K562 (cell line): Measurements from ENCODE around the gene NUP62CL. TPM values are rescaled to one million over a fixed set of nuclear protein-coding genes. Genes with fewer than 3 reads are reported as not detected.
A peak's percentile ranks its signal among the peaks of the same experiment; 100 is the strongest.

ENCODE experiments used
- ATAC-seq: fragments of 200-7000 bp; cut with Tn5 transposase; 3 replicates; pipeline ENCODE4 v1.9.1; 2020; ENCODE audit warnings: moderate library complexity
- BruUV-seq: library from RNA; stranded (reverse); fragments of 400-500 nt; replicated peaks from 2 replicates; lab custom pipeline; 2021; lab: Mats Ljungman, UMichigan
- CTCF ChIA-PET: fragments of 300-600 bp; formaldehyde crosslinking; extraction: SDS; loops from one replicate; lab custom pipeline; 2021; ENCODE audit warnings: low intra/inter-chr PET ratio; lab: Yijun Ruan, JAX
- POLR2A ChIA-PET: fragments of 300-600, 350-650 bp; sonication (Branson Sonifier 250); formaldehyde crosslinking; extraction: SDS; loops from one replicate; lab custom pipeline; 2021; ENCODE audit warnings: antibody characterized with exemption, inconsistent platforms; lab: Yijun Ruan, JAX
- DNase-seq, 4 experiments: peaks; one replicate each; pipeline versions ENCODE4 v3.0.0 to v3.0.0-alpha.2; 2011 to 2018; ENCODE audit warnings: low spot score in 3 of 4, mixed read lengths in 3 of 4; ENCODE audit errors: extremely low read depth in 1 of 4
- FAIRE-seq: peaks from 2 replicates; lab custom pipeline; 2011; peaks lifted over from hg19 to GRCh38; lab: Jason Lieb, UNC
- H2AFZ ChIP-seq: 2 replicates; pipeline ENCODE4 v1.6.0; 2011; ENCODE audit warnings: low read depth, low read length, control low read depth, inconsistent platforms
- H3K27ac ChIP-seq: fragments of 200-600 bp; 3 replicates; pipeline ENCODE4 v1.8.0; 2011; ENCODE audit warnings: low read depth, mild to moderate bottlenecking, control low read depth, inconsistent platforms, low read length, moderate library complexity, mixed read lengths; ENCODE audit errors: extremely low read depth
- H3K27me3 ChIP-seq, 2 experiments: fragments of 300-600 bp in 1 of 2; 2 replicates in 1 of 2; 3 replicates in 1 of 2; pipeline versions ENCODE4 v1.6.0 to v1.8.0; 2011; ENCODE audit warnings: inconsistent platforms in 2 of 2, low read length in 2 of 2, mild to moderate bottlenecking in 1 of 2, mixed read lengths in 1 of 2, moderate library complexity in 1 of 2; ENCODE audit not compliant: control insufficient read depth in 2 of 2, insufficient read depth in 2 of 2
- H3K36me3 ChIP-seq: fragments of 300-600 bp; 3 replicates; pipeline ENCODE4 v1.8.0; 2011; ENCODE audit warnings: mild to moderate bottlenecking, low read length, inconsistent platforms; ENCODE audit not compliant: control insufficient read depth, insufficient read depth
- H3K4me1 ChIP-seq, 2 experiments: fragments of 200-600 bp in 1 of 2; replicated peaks in 1 of 2; 2 replicates in 1 of 2; 3 replicates in 1 of 2; pipeline versions ENCODE4 v1.5.1 to v1.8.0; 2011; ENCODE audit warnings: inconsistent platforms in 2 of 2, low read length in 2 of 2, mild to moderate bottlenecking in 1 of 2, mixed read lengths in 1 of 2, moderate library complexity in 1 of 2; ENCODE audit not compliant: control insufficient read depth in 2 of 2, insufficient read depth in 2 of 2
- H3K4me2 ChIP-seq: 2 replicates; pipeline ENCODE4 v1.6.1; 2011; ENCODE audit warnings: low read length, control low read depth, inconsistent platforms, mixed read lengths; ENCODE audit not compliant: insufficient read depth
- H3K4me3 ChIP-seq: fragments of 200-600 bp; sonication (generic), shearing (Covaris generic); 2 replicates; pipeline ENCODE4 v1.5.1; 2016; ENCODE audit warnings: control low read depth, inconsistent platforms
- H3K79me2 ChIP-seq: fragments of 200-600 bp; 3 replicates; pipeline ENCODE4 v1.8.0; 2011; ENCODE audit warnings: low read length, inconsistent platforms; ENCODE audit not compliant: control insufficient read depth, insufficient read depth
- H3K9ac ChIP-seq, 2 experiments: 2 replicates each; pipeline versions ENCODE4 v1.6.0 to v1.6.1; 2011; ENCODE audit warnings: low read depth in 2 of 2, low read length in 2 of 2, control low read depth in 1 of 2, inconsistent platforms in 1 of 2, mild to moderate bottlenecking in 1 of 2, mixed read lengths in 1 of 2; ENCODE audit not compliant: insufficient read depth in 1 of 2
- H3K9me1 ChIP-seq: one replicate; pipeline ENCODE4 v1.6.0; 2011; ENCODE audit warnings: inconsistent platforms, mild to moderate bottlenecking, low read length, moderate library complexity; ENCODE audit not compliant: control insufficient read depth, insufficient read depth
- H3K9me3 ChIP-seq: replicated peaks from 2 replicates; pipeline ENCODE4 v1.5.1; 2011; ENCODE audit warnings: low read depth, low read length, inconsistent platforms; ENCODE audit not compliant: control insufficient read depth, insufficient read depth
- H4K20me1 ChIP-seq: replicated peaks from 2 replicates; pipeline ENCODE4 v1.6.1; 2011; ENCODE audit warnings: low read length, inconsistent platforms, mixed read lengths; ENCODE audit not compliant: control insufficient read depth, insufficient read depth
- ARID1B ChIP-seq: fragments of 450-650 bp; IDR thresholded peaks from 2 replicates; pipeline ENCODE4 v1.6.1; 2016; ENCODE audit warnings: antibody characterized with exemption, mild to moderate bottlenecking, inconsistent platforms
- CBX1 ChIP-seq: sonication (generic); IDR thresholded peaks from 2 replicates; pipeline ENCODE4 v1.6.1; 2016; ENCODE audit warnings: antibody characterized with exemption, low read depth, mild to moderate bottlenecking
- CCNT2 ChIP-seq: IDR thresholded peaks from 2 replicates; pipeline ENCODE4 v1.6.1; 2011; ENCODE audit warnings: borderline replicate concordance, low read depth, mild to moderate bottlenecking, moderate library complexity, mixed read lengths, low read length; ENCODE audit not compliant: insufficient read length; ENCODE audit errors: extremely low read depth
- CTBP1 ChIP-seq: fragments of 450-650 bp; IDR thresholded peaks from 2 replicates; pipeline ENCODE4 v1.6.1; 2016; ENCODE audit warnings: borderline replicate concordance
- EHMT2 ChIP-seq: fragments of 450-650 bp; IDR thresholded peaks from 2 replicates; pipeline ENCODE4 v1.6.1; 2018; ENCODE audit warnings: antibody characterized with exemption
- EP300 ChIP-seq: IDR thresholded peaks from 2 replicates; pipeline ENCODE4 v1.6.1; 2012; ENCODE audit warnings: low read length, improper control_type of control experiment
- FOSL1 ChIP-seq: fragments of 200-800 bp; sonication (Bioruptor generic); conservative IDR thresholded peaks from 2 replicates; pipeline ENCODE4 v1.6.1; 2016; ENCODE audit warnings: missing genetic modification characterization, missing compliant biosample characterization
- GMEB1 ChIP-seq: fragments of 250-450 bp; sonication (Bioruptor Pico); IDR thresholded peaks from 2 replicates; pipeline ENCODE4 v1.4.0; 2020; ENCODE audit warnings: mild to moderate bottlenecking
- NR2C2 ChIP-seq, 2 experiments: fragments of 200-800 bp in 1 of 2; sonication (Bioruptor generic) in 1 of 2; sonication (generic) in 1 of 2; formaldehyde crosslinking in 1 of 2; IDR thresholded peaks; 2 replicates each; pipeline versions ENCODE4 v1.6.1 to v1.8.0; 2016 to 2022; ENCODE audit warnings: mild to moderate bottlenecking in 1 of 2, missing compliant biosample characterization in 1 of 2, missing genetic modification characterization in 1 of 2, missing genetic modification reagents in 1 of 2
- PML ChIP-seq: IDR thresholded peaks from 2 replicates; pipeline ENCODE4 v1.6.1; 2012; ENCODE audit warnings: low read length, inconsistent platforms
- SMAD4 ChIP-seq: fragments of 250-450 bp; sonication (Bioruptor Pico); conservative IDR thresholded peaks from 2 replicates; pipeline ENCODE4 v1.8.0; 2021; ENCODE audit warnings: inconsistent platforms, mild to moderate bottlenecking, moderate library complexity
- SMARCE1 ChIP-seq: fragments of 450-650 bp; IDR thresholded peaks from 2 replicates; pipeline ENCODE4 v1.7.1; 2016; ENCODE audit warnings: mild to moderate bottlenecking
- TBL1XR1 ChIP-seq, 2 experiments: IDR thresholded peaks; 2 replicates each; pipeline ENCODE4 v1.6.1; 2012; ENCODE audit warnings: improper control_type of control experiment in 2 of 2, low read length in 2 of 2, mild to moderate bottlenecking in 1 of 2
- TEAD4 ChIP-seq, 2 experiments: sonication (generic) in 1 of 2; formaldehyde crosslinking in 1 of 2; IDR thresholded peaks; 2 replicates each; pipeline versions ENCODE4 v1.6.1 to v1.8.0; 2012 to 2022; ENCODE audit warnings: borderline replicate concordance in 1 of 2, inconsistent platforms in 1 of 2, low read length in 1 of 2, mild to moderate bottlenecking in 1 of 2, missing genetic modification reagents in 1 of 2
- ZNF316 ChIP-seq: fragments of 450-650 bp; IDR thresholded peaks from 2 replicates; pipeline ENCODE4 v1.6.1; 2016
- ZNF766 ChIP-seq: fragments of 200-800 bp; sonication (Bioruptor generic); conservative IDR thresholded peaks from 2 replicates; pipeline ENCODE4 v1.6.1; 2016; ENCODE audit warnings: missing genetic modification characterization, missing compliant biosample characterization
- WGBS: fragments of 100-300 bp; shearing (Covaris generic); methylation state at CpG from one replicate; pipeline ENCODE4 v1.1.6; 2016; ENCODE audit warnings: low coverage, mixed read lengths; ENCODE audit not compliant: insufficient coverage; ENCODE audit errors: missing lambda C conversion rate; 5-methylcytosine and 5-hydroxymethylcytosine counted together
- in situ Hi-C: fragments of 300-500 bp; cut with MboI; formaldehyde crosslinking; loops from 4 replicates; pipeline ENCODE4 v1.15.0; 2018; ENCODE audit warnings: inconsistent platforms, mixed read lengths
- intact Hi-C: fragments of 100-400 bp; cut with micrococcal nuclease; formaldehyde crosslinking; loops from 2 replicates; pipeline ENCODE4 v1.14.2; 2022
- polyA plus RNA-seq, 8 experiments: library from polyadenylated mRNA; depleted of rRNA in 4 of 8; stranded (reverse) in 5 of 8; unstranded in 3 of 8; fragments of >200 nt; fragmentation: Nextera tagmentation in 2 of 8; fragmentation: Illumina TruSeq in 1 of 8; extraction: Ambion mirVana in 2 of 8; extraction: Trizol in 1 of 8; gene quantifications; 2 replicates each; pipeline versions ENCODE4 v1.2.1 to v1.2.3, GENCODE V29; 2011 to 2014; ENCODE audit warnings: inconsistent platforms in 1 of 8, missing spikeins in 1 of 8
- total RNA-seq, 7 experiments: library from RNA; depleted of rRNA in 6 of 7; stranded (reverse); fragments of >200 nt in 6 of 7; fragmentation: Illumina TruSeq in 2 of 7; extraction: Trizol in 2 of 7; gene quantifications; 2 replicates each; pipeline versions ENCODE4 v1.2.1 to v1.2.3, GENCODE V29; 2011 to 2021; ENCODE audit warnings: low replicate concordance in 1 of 7
- TF ChIP-seq, protein P1 (sequence below): sonication (generic); IDR thresholded peaks from 2 replicates; pipeline ENCODE4 v1.6.1; 2016

The NUP62CL gene
- total and polyA plus RNA-seq, 9 of the 15 experiments (the other 6 are each of a cell fraction or from before 2014, with no cell fraction given): 29.7 to 101 (median 42.7) TPM

DNA sequence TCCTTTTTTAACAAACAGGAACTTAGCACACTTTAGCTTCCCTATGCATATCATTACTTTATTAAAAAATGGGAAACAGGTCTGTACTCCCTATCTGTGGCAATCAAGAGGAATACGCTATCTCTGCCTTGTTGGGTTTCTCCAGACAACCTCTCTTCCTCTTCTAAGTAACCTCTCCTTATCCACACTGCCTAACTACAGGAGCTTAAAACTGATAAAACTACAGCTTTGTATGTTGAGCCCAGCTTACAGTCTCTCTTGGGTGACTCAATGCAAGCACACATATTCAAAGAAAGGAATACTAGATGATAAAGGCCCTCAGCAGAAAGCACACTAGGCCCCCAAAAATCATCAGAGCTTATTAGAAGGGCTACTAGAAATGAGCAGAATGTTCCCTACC, 8.9 kb downstream of the NUP62CL start:
- CTCF ChIA-PET: no interaction called here
- in situ Hi-C loops: no loop called here
- POLR2A ChIA-PET: interaction anchor here (0.6 to 1.3 kb wide), 2 partner anchors 9 to 489 kb away, joined by 3 to 7 read pairs; partner anchors contain the start of genes DNAAF6 and NUP62CL
- H3K36me3 ChIP-seq: peaks cover 24% of the 10 kb centered on the region
- peak in 2 of 4 experiments; percentile 29 to 72 for DNase-seq
- H3K4me3 ChIP-seq: no peak overlapping the region
- H3K9me3 ChIP-seq: 0 out of 2 replicates have a peak, but pooled peaks cover 2% of the 10 kb centered on the region
- H3K27me3 ChIP-seq: no peaks in the 10 kb centered on the region
- H3K9ac ChIP-seq: no peak overlapping the region; a peak in 1 of 4 replicates
- intact Hi-C loops: no loop called here
- peak; percentile 87 for ATAC-seq
- H3K9me1 ChIP-seq: no peaks in the 10 kb centered on the region
- WGBS: 0% methylated on average over 1 of the region's 1 CpG
- peaks cover 0 to 11% of the 10 kb centered on the region in 2 experiments; a peak in 3 of 5 replicates for H3K4me1 ChIP-seq
- no TSS peak for BruUV-seq
- FAIRE-seq: peak; percentile 72
- peaks cover 93% of the 10 kb centered on the region for H3K79me2 ChIP-seq
- H2AFZ ChIP-seq: no peak overlapping the region
- no peak overlapping the region; the same call in 1 of the 2 replicates for H3K4me2 ChIP-seq
- peak overlapping the region; percentile 60; the same call in 2 of the 3 replicates for H3K27ac ChIP-seq
- H4K20me1 ChIP-seq: no peaks in the 10 kb centered on the region
- TF ChIP-seq GMEB1 (no peak), CBX1 (no peak), ZNF316 (no peak), ZNF766 (CRISPR knock-in tag) (peak; percentile 73), CCNT2 (peak; percentile 20), FOSL1 (tag) (peak; percentile 36; the same call in 1 of the 2 replicates), ARID1B (peak; percentile 80), NR2C2 (CRISPR knock-in tag; IDR thresholded peaks at IDR 0.05) (no peak), NR2C2 (tag; IDR thresholded peaks at IDR 0.05) (no peak), PML (peak; percentile 60; the same call in 1 of the 2 replicates), SMAD4 (CRISPR knock-in tag) (peak; percentile 56; the same call in 1 of the 2 replicates), EP300 (peak; percentile 51; the same call in 1 of the 2 replicates), CTBP1 (peak; percentile 36; the same call in 1 of the 2 replicates), SMARCE1 (peak; percentile 46; the same call in 1 of the 2 replicates), TEAD4 (IDR thresholded peaks at IDR 0.05; ENCODE audit: low read length) (peak; percentile 74), TEAD4 (CRISPR knock-in tag; IDR thresholded peaks at IDR 0.05; ENCODE audit: borderline replicate concordance) (no peak), EHMT2 (peak; percentile 48; the same call in 1 of the 2 replicates), TBL1XR1 (IDR thresholded peaks at IDR 0.05; ENCODE audit: low read length in 2 of 2) (peak in 1 of 2 experiments; percentile 47; a peak in 1 of 4 replicates)
- TF ChIP-seq, protein P1, sequence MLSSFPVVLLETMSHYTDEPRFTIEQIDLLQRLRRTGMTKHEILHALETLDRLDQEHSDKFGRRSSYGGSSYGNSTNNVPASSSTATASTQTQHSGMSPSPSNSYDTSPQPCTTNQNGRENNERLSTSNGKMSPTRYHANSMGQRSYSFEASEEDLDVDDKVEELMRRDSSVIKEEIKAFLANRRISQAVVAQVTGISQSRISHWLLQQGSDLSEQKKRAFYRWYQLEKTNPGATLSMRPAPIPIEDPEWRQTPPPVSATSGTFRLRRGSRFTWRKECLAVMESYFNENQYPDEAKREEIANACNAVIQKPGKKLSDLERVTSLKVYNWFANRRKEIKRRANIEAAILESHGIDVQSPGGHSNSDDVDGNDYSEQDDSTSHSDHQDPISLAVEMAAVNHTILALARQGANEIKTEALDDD: peak; percentile 82; the same call in 1 of the 2 replicates
